Neural crest cell (in vitro differentiated cells): ENCODE measurements around the gene TBC1D23. TPM values are rescaled to one million over a fixed set of nuclear protein-coding genes. Genes with fewer than 3 reads are reported as not detected.
A peak's percentile ranks its signal among the peaks of the same experiment; 100 is the strongest.

Source experiments
- DNase-seq: peaks from one replicate; pipeline ENCODE4 v3.0.0; 2021; ENCODE audit warnings: low read depth, mixed read lengths, low spot score
- H3K27ac Mint-ChIP-seq: one replicate; pipeline ENCODE4 v1.8.0; 2021; ENCODE audit warnings: mild to moderate bottlenecking, mixed read lengths; ENCODE audit not compliant: unreplicated experiment
- H3K27me3 Mint-ChIP-seq: 2 replicates; pipeline ENCODE4 v1.8.0; 2021; ENCODE audit warnings: low read depth, mild to moderate bottlenecking, mixed read lengths
- H3K36me3 Mint-ChIP-seq: 2 replicates; pipeline ENCODE4 v1.8.0; 2021; ENCODE audit warnings: low read depth, mild to moderate bottlenecking, mixed read lengths
- H3K4me1 Mint-ChIP-seq: 2 replicates; pipeline ENCODE4 v1.8.0; 2021; ENCODE audit warnings: mixed read lengths
- H3K4me3 Mint-ChIP-seq: one replicate; pipeline ENCODE4 v1.8.0; 2021; ENCODE audit warnings: mild to moderate bottlenecking, mixed read lengths
- H3K9me3 Mint-ChIP-seq: 2 replicates; pipeline ENCODE4 v1.8.0; 2021; ENCODE audit warnings: mixed read lengths
- total RNA-seq: library from RNA; stranded (reverse); gene quantifications from 2 replicates; pipeline ENCODE4 v1.2.1, GENCODE V29; 2021
- TF ChIP-seq, protein P1 (sequence below): fragments of 200-600 bp; sonication (generic); conservative IDR thresholded peaks from 2 replicates; pipeline ENCODE4 v1.5.0; 2021; ENCODE audit warnings: antibody characterized with exemption, mild to moderate bottlenecking

TBC1D23 gene
- total RNA-seq, 1 donor from 2014 or later, result 23.3 TPM

DNA sequence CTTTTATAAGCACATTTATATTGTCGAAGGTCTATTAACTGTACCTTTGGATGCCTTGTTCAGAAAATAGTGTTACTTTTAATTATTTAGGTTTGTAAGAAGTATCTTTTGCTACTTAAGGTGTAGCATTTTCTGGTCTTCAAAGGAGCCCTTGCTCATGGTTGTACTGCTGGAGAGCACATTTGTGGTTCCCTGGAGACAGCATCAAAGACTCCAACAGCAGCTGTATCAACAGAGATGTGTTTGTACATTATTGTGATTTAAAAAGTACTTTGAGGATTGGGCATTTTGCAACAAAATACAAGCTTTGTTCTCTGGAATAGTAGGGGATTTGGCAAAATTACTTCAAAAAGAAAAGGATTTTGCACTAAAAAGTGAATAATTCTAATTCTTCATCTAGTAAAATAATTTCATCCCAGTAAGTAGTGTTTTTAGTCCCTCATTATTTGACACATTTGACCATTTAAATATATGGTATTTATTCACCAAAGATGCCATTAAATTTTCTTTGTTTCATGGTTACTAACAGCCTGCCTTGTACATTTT is 16.5 kb downstream of the TBC1D23 start:
- H3K4me3 Mint-ChIP-seq, result no peak overlapping the region
- no peaks in the 10 kb centered on the region for H3K27me3 Mint-ChIP-seq
- H3K36me3 Mint-ChIP-seq, result no peaks in the 10 kb centered on the region
- H3K9me3 Mint-ChIP-seq, result no peaks in the 10 kb centered on the region
- DNase-seq, result no peak
- H3K4me1 Mint-ChIP-seq, result peaks cover 10% of the 10 kb centered on the region
- TF ChIP-seq, protein P1, sequence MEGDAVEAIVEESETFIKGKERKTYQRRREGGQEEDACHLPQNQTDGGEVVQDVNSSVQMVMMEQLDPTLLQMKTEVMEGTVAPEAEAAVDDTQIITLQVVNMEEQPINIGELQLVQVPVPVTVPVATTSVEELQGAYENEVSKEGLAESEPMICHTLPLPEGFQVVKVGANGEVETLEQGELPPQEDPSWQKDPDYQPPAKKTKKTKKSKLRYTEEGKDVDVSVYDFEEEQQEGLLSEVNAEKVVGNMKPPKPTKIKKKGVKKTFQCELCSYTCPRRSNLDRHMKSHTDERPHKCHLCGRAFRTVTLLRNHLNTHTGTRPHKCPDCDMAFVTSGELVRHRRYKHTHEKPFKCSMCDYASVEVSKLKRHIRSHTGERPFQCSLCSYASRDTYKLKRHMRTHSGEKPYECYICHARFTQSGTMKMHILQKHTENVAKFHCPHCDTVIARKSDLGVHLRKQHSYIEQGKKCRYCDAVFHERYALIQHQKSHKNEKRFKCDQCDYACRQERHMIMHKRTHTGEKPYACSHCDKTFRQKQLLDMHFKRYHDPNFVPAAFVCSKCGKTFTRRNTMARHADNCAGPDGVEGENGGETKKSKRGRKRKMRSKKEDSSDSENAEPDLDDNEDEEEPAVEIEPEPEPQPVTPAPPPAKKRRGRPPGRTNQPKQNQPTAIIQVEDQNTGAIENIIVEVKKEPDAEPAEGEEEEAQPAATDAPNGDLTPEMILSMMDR, result no peak
- no peak overlapping the region for H3K27ac Mint-ChIP-seq

DNA sequence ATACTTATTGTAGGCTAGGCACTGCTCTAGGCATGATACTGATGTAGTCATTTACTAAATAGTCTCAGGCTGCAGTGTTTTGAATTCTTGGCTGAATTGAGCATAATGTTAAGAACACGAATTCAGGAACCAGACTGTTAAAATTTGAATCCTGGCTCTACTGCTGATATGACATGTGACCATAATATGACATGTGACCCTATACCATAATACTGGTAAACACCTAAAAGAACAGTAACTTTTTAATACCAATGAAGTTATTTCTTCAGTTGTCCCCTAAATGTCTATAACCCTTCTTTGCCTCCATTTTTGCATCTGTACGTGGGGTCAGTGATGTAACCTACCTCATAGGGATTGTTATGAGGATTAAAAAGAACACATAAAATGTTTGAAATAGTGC is 18.1 kb downstream of the TBC1D23 start:
- Mint-ChIP-seq H3K4me1 (peaks cover 10% of the 10 kb centered on the region), H3K36me3 (no peaks in the 10 kb centered on the region), H3K4me3 (no peak overlapping the region), H3K27ac (no peak overlapping the region), H3K9me3 (no peaks in the 10 kb centered on the region), H3K27me3 (no peaks in the 10 kb centered on the region)
- TF ChIP-seq, protein P1, result no peak
- no peak for DNase-seq

DNA sequence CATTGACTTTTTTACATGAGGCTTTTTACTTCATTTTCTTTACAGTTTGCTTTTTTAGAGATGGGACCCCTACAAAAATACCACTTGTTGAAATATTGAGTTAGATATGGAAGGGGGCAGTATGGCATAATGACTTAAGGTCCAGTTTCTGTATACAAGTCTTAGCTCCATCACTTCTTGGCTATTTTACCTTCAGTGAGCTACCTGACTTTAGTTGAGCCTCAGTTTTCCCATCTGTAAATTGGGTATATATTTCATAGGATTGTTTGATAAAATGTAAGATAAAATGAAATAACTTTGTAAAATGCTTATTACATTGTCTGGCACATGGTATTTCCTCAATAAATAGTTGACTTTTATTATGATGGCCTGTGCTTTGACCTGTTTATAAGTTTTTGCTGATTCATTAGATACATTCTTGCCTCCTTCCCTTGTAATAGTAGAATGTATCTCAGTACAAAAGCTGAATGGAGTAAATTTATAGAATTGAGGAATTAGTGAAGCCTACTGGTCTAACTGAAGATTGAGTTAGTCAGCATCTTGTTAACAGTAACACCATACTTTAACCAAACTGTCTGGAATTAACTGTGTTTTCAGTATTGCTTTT is 27.6 kb downstream of the TBC1D23 start:
- Mint-ChIP-seq H3K4me1 (no peaks in the 10 kb centered on the region), H3K27me3 (no peaks in the 10 kb centered on the region), H3K27ac (no peak overlapping the region), H3K9me3 (no peaks in the 10 kb centered on the region), H3K36me3 (peaks cover 6% of the 10 kb centered on the region), H3K4me3 (no peak overlapping the region)
- TF ChIP-seq, protein P1, result no peak
- DNase-seq, result no peak

DNA sequence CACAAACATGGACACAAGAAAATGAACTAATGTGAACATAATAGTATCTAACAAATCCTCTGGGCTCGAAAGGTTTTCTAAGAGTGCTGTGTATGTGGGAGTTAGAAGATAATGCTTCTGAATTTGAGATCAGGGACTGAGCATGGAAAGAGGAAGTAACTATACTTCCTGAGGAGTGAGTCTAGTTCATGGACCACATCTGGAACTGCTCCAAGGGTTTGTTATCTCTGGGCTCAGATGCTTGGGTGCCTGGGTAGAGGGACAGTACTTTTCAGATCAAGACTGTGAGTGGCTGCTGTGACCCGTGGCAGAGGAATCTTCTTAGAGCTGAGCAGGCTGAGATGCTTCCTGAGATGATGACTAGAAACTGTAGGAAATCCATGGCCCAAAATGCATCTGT is 28.5 kb downstream of the TBC1D23 start:
- H3K27ac Mint-ChIP-seq, result peak overlapping the region; percentile 13
- TF ChIP-seq, protein P1, result no peak
- no peak for DNase-seq
- H3K9me3 Mint-ChIP-seq, result no peaks in the 10 kb centered on the region
- H3K4me1 Mint-ChIP-seq, result no peaks in the 10 kb centered on the region
- no peaks in the 10 kb centered on the region for H3K27me3 Mint-ChIP-seq
- peaks cover 6% of the 10 kb centered on the region for H3K36me3 Mint-ChIP-seq
- H3K4me3 Mint-ChIP-seq, result no peak overlapping the region

DNA sequence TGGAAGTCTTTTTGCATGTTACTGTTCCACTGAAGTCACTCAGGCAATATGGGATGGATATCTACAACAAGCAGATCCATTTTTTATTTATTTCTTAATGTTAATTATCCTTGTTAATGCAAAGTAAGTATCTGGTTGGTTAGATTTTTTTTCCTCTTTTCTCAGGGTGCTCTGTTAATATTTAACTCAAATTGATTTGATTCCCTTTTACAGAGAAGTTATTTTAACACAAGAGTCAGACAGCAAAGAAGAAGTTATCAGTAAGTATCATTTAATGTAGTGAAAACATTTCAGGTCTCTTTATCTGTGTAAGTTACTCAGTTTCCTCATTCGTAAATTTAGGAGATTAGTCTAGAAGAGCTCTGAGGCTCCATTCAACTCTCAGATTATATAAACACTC is 34.3 kb downstream of the TBC1D23 start:
- no peak for DNase-seq
- Mint-ChIP-seq H3K4me1 (no peaks in the 10 kb centered on the region), H3K4me3 (no peak overlapping the region), H3K9me3 (no peaks in the 10 kb centered on the region), H3K36me3 (peaks cover 7% of the 10 kb centered on the region), H3K27ac (no peak overlapping the region), H3K27me3 (no peaks in the 10 kb centered on the region)
- TF ChIP-seq, protein P1, result no peak
